ENCODE measurements around the gene CSN3. TPM values are rescaled to one million over a fixed set of nuclear protein-coding genes. Genes with fewer than 3 reads are reported as not detected.
"Not testable (repeated sequence)": the region's sequence is repeated elsewhere in the genome, so short reads cannot be mapped to it uniquely, and the experiment has no call there.

Gene CSN3, protein sequence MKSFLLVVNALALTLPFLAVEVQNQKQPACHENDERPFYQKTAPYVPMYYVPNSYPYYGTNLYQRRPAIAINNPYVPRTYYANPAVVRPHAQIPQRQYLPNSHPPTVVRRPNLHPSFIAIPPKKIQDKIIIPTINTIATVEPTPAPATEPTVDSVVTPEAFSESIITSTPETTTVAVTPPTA
- total RNA-seq (not detected), polyA plus RNA-seq (not detected)
- long read RNA-seq, donor 1, result 0 reads
- long read RNA-seq, donor 2, result 0 reads
- long read RNA-seq, donor 3, result 0 reads
- long read RNA-seq, donor 4, result 0 reads
- long read RNA-seq, donor 5, result 0 reads
- long read RNA-seq, donor 6, result 0 reads
- long read RNA-seq, donor 7, result 0 reads
- long read RNA-seq, donor 8, partial matches to known transcripts, result 0 of 1 reads
- long read RNA-seq, donor 8, other reads (novel, unspliced or antisense), result 0 of 1 reads
- long read RNA-seq, donor 9, result 0 reads
- long read RNA-seq, donor 10, result 0 reads

GRCh38 chr4:70242297-70242696 is at the start of gene CSN3:
Gene CSN3, plus strand, starts transcription at chr4:70242597. Its CDS starts 2,223 bp downstream, at chr4:70244820.
- intact Hi-C loops (cut with DNase I); H3K36me3 ChIP-seq (replicated peaks in 1 of 2); H3K4me1 ChIP-seq (replicated peaks in 1 of 2); DNase-seq; H3K9me3 ChIP-seq (replicated peaks in 1 of 3); H3K27ac ChIP-seq; H3K4me3 ChIP-seq; H3K27me3 ChIP-seq: not testable (repeated sequence)
- whole genome bisulfite sequencing, 4 donors, result 79 to 87% (median 86%) methylated on average over 2 to 3 of the region's 3 CpGs

DNA sequence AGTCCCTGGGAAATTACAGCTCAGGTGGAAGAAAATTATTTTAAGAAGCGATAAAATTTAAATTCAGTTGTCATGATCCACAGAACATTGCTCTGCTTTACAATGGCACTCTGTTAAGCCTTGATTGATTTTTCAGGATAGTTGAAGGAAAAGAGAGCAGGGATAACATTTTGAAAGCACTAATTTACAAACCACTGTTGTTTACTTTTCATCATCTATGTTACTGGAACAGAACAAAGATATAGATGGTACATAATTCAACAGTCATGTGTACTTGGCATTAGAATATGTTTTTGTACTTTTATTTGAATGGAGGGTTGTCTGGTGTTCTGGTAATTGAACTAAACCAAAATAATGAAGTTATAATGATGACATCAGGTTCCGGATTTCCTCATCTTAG is 49.5 kb upstream of the CSN3 start:
- Histone ChIP-seq H3K4me1 (replicated peaks in 1 of 2) (no peaks in the 10 kb centered on the region), H3K36me3 (replicated peaks in 1 of 2) (no peaks in the 10 kb centered on the region), H3K9me3 (replicated peaks in 1 of 3) (no peaks in the 10 kb centered on the region), H3K4me3 (no peak overlapping the region), H3K27ac (no peak overlapping the region), H3K27me3 (no peaks in the 10 kb centered on the region)
- intact Hi-C loops (cut with DNase I), result no loop called here
- TF ChIP-seq CTCF (IDR thresholded peaks at IDR 0.05) (no peak), POLR2A (IDR thresholded peaks at IDR 0.05) (no peak)
- no peak for DNase-seq
- WGBS, 4 donors, result 90 to 95% (median 92%) methylated on average over 2 of the region's 2 CpGs

GRCh38 chr4:70195425-70195824 is 47.0 kb upstream of the CSN3 start, which contains the start of gene ODAM:
Gene ODAM, plus strand, starts transcription at chr4:70195725. Its CDS starts 819 bp downstream, at chr4:70196544.
- H3K4me3 ChIP-seq, result no peak within 1 kb of the TSS
- WGBS, 4 donors, result 75 to 93% (median 86%) methylated on average over 1 of the region's 1 CpG
- no peak for DNase-seq
- H3K36me3 ChIP-seq (replicated peaks in 1 of 2), result no peaks in the 10 kb centered on the region
- no peaks in the 10 kb centered on the region for H3K4me1 ChIP-seq (replicated peaks in 1 of 2)
- no peaks in the 10 kb centered on the region for H3K9me3 ChIP-seq (replicated peaks in 1 of 3)
- H3K27ac ChIP-seq, result no peak within 1 kb of the TSS
- intact Hi-C loops (cut with DNase I), result no loop called here
- H3K27me3 ChIP-seq, result no peaks in the 10 kb centered on the region
- TF ChIP-seq POLR2A (IDR thresholded peaks at IDR 0.05) (no peak), CTCF (IDR thresholded peaks at IDR 0.05) (no peak)

DNA sequence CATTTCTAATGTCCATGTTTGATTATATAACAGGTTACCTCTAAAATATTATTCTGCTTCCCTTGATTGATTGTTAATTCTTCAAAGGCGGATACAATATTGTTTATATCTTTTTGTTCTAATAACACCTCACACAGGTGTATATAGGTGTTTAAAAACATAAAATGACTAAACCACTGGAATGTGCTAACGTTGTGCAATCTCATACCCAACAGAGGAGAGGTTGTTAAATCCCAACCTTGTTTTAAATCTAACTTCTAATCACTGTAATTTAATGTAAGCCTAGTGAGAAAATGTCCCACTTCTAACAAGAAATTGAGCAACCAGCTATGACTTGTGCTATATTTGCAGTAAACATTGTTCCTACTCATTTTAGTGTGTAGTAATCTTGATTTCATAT is 45.5 kb upstream of the CSN3 start:
- H3K36me3 ChIP-seq (replicated peaks in 1 of 2), result no peaks in the 10 kb centered on the region
- no peak for TF ChIP-seq CTCF (IDR thresholded peaks at IDR 0.05)
- no peak for TF ChIP-seq POLR2A (IDR thresholded peaks at IDR 0.05)
- H3K4me1 ChIP-seq (replicated peaks in 1 of 2), result no peaks in the 10 kb centered on the region
- H3K27me3 ChIP-seq, result no peaks in the 10 kb centered on the region
- no peak overlapping the region for H3K4me3 ChIP-seq
- no peaks in the 10 kb centered on the region for H3K9me3 ChIP-seq (replicated peaks in 1 of 3)
- DNase-seq, result no peak
- no peak overlapping the region for H3K27ac ChIP-seq
- intact Hi-C loops (cut with DNase I), result no loop called here
- WGBS, 4 donors, result 68 to 80% (median 77%) methylated on average over 2 of the region's 2 CpGs

DNA sequence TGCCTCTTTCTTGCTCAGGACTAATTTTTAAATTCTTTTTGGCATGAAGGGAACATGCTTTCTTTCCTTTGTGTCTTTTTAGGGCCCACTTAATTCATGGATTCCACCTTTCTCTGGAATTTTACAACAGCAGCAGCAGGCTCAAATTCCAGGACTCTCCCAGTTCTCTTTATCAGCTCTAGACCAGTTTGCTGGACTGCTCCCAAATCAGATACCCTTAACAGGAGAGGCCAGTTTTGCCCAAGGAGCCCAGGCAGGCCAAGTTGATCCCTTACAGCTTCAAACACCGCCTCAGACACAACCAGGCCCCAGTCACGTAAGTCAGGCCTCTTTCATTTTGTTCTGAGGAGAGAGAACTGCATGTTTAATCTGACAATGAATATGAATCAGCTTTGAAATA is 44.6 kb upstream of the CSN3 start:
- intact Hi-C loops (cut with DNase I), result no loop called here

More for the DNA sequence above, 44.6 kb upstream of the CSN3 start:
- Histone ChIP-seq H3K27ac (no peak overlapping the region), H3K4me3 (no peak overlapping the region), H3K36me3 (replicated peaks in 1 of 2) (no peaks in the 10 kb centered on the region), H3K4me1 (replicated peaks in 1 of 2) (no peaks in the 10 kb centered on the region), H3K27me3 (no peaks in the 10 kb centered on the region), H3K9me3 (replicated peaks in 1 of 3) (no peaks in the 10 kb centered on the region)
- WGBS, 4 donors, result 59 to 82% (median 76%) methylated on average over 2 of the region's 2 CpGs
- peak in 2 of 7 donors; percentile 11 to 15 for DNase-seq
- no peak for TF ChIP-seq CTCF (IDR thresholded peaks at IDR 0.05)
- TF ChIP-seq POLR2A (IDR thresholded peaks at IDR 0.05), result no peak

All from adrenal gland (tissue), 19 donors.